Hepatocyte (in vitro differentiated cells): Measurements from ENCODE around the gene DPP3.

ENCODE experiments used
- EZH2phosphoT487 ChIP-seq: fragments of 200-600 bp; sonication (generic); IDR thresholded peaks from one replicate; pipeline ENCODE4 v1.6.1; 2018; ENCODE audit warnings: antibody characterized with exemption, mild to moderate bottlenecking, low read depth, moderate library complexity; ENCODE audit not compliant: unreplicated experiment, severe bottlenecking
- TF ChIP-seq, protein P1 (sequence below): fragments of 200-600 bp; sonication (generic); IDR thresholded peaks from 2 replicates; pipeline ENCODE4 v1.5.1; 2016; ENCODE audit warnings: antibody characterized with exemption, mild to moderate bottlenecking; ENCODE audit not compliant: poor library complexity

- TF ChIP-seq, protein P1, sequence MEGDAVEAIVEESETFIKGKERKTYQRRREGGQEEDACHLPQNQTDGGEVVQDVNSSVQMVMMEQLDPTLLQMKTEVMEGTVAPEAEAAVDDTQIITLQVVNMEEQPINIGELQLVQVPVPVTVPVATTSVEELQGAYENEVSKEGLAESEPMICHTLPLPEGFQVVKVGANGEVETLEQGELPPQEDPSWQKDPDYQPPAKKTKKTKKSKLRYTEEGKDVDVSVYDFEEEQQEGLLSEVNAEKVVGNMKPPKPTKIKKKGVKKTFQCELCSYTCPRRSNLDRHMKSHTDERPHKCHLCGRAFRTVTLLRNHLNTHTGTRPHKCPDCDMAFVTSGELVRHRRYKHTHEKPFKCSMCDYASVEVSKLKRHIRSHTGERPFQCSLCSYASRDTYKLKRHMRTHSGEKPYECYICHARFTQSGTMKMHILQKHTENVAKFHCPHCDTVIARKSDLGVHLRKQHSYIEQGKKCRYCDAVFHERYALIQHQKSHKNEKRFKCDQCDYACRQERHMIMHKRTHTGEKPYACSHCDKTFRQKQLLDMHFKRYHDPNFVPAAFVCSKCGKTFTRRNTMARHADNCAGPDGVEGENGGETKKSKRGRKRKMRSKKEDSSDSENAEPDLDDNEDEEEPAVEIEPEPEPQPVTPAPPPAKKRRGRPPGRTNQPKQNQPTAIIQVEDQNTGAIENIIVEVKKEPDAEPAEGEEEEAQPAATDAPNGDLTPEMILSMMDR: no peak
- TF ChIP-seq EZH2phosphoT487: no peak
Observed at GRCh38 chr11:66469441-66469840, 10.8 kb upstream of the DPP3 start.
